ENCODE results near the gene CD109.

DNA sequence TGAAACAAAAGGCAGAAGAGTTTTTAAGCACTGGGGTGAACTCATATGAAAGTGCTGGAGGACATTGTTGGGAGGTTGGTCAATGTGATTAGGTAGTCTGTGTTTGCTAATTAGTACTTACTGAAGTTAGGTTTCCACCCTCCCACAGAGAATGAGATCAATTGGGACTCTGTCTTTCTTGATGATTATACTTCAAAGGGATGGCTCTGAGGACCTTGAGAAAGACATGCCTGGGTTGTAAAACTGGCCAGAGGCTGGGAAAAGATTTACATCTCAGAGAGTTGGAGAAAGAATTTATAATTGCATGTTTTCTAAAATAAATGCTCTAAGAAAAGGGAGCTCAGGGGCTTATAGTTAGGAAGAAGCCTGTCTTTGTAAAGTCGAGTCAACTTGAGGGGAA is 74.0 kb downstream of the CD109 start:
- no peak for TF ChIP-seq GATA3 (IDR thresholded peaks at IDR 0.05; ENCODE audit: low read depth, low read length)
- no peak for TF ChIP-seq GATA2 (IDR thresholded peaks at IDR 0.05; ENCODE audit: low read depth, low read length)

All from SH-SY5Y (cell line).